ENCODE results near the gene AMN1. TPM values are rescaled to one million over a fixed set of nuclear protein-coding genes. Genes with fewer than 3 reads are reported as not detected.

The AMN1 gene
- total and polyA plus RNA-seq, 2 experiments from 2014 or later: 12.6 to 17.7 TPM

GRCh38 chr12:31772186-31772585, 43.4 kb upstream of the AMN1 start:
- Mint-ChIP-seq H3K27me3 (ENCODE audit: insufficient read depth, low read depth, poor library complexity) (peaks cover 6% of the 10 kb centered on the region), H3K4me3 (no peak overlapping the region), H3K36me3 (ENCODE audit: low read depth) (peaks cover 10% of the 10 kb centered on the region; the same call in 2 of the 3 replicates), H3K4me1 (peaks cover 3% of the 10 kb centered on the region; the same call in 2 of the 3 replicates), H3K27ac (no peak overlapping the region), H3K9me3 (peaks cover 27% of the 10 kb centered on the region)
- no peak overlapping the region for H2AFZ ChIP-seq
- no peaks in the 10 kb centered on the region for H4K20me1 ChIP-seq (replicated peaks; ENCODE audit: insufficient read depth)
- H3K4me3 ChIP-seq: no peak overlapping the region
- H3K9me2 ChIP-seq (ENCODE audit: insufficient read depth): no peaks in the 10 kb centered on the region
- DNase-seq (ENCODE audit: low spot score) (no peak), ATAC-seq (no peak)
- H3K4me2 ChIP-seq: no peak overlapping the region
- H3K27ac ChIP-seq (ENCODE audit: low read depth): no peak overlapping the region
- no peaks in the 10 kb centered on the region for H3K27me3 ChIP-seq (ENCODE audit: insufficient read depth)
- TF ChIP-seq CTCF (conservative IDR thresholded peaks at IDR 0.05; ENCODE audit: low read depth in 2 of 2): no peak
- TF ChIP-seq JUNB (IDR thresholded peaks at IDR 0.05; ENCODE audit: unreplicated experiment): no peak
- no peak for TF ChIP-seq ZNF114 (CRISPR knock-in tag; IDR thresholded peaks at IDR 0.05)
- TF ChIP-seq ETS1 (IDR thresholded peaks at IDR 0.05): no peak
- TF ChIP-seq NANOG (IDR thresholded peaks at IDR 0.05; ENCODE audit: borderline replicate concordance): no peak
- no peak for TF ChIP-seq STAT1 (IDR thresholded peaks at IDR 0.05; ENCODE audit: unreplicated experiment)
- no peak for TF ChIP-seq CREB1 (CRISPR knock-in tag; IDR thresholded peaks at IDR 0.05; ENCODE audit: low read depth)
- no peak for TF ChIP-seq ZNF331 (CRISPR knock-in tag; IDR thresholded peaks at IDR 0.05; ENCODE audit: low read depth)
- no peaks in the 10 kb centered on the region for H3F3A ChIP-seq (replicated peaks; ENCODE audit: low read depth)
- H3K36me3 ChIP-seq (ENCODE audit: insufficient read depth): no peaks in the 10 kb centered on the region
- no peaks in the 10 kb centered on the region for H3K79me2 ChIP-seq (replicated peaks; ENCODE audit: insufficient read depth)
- no peaks in the 10 kb centered on the region; the same call in 1 of the 2 replicates for H3K4me1 ChIP-seq (ENCODE audit: insufficient read depth)

- H3K27ac Mint-ChIP-seq: no peak overlapping the region
- H3K9me3 Mint-ChIP-seq: peaks cover 43% of the 10 kb centered on the region
- no peak overlapping the region for H2AFZ ChIP-seq
- H3K36me3 Mint-ChIP-seq (ENCODE audit: low read depth): peaks cover 15% of the 10 kb centered on the region; the same call in 2 of the 3 replicates
- no peaks in the 10 kb centered on the region for H3F3A ChIP-seq (replicated peaks; ENCODE audit: low read depth)
- peaks cover 3% of the 10 kb centered on the region; the same call in 2 of the 3 replicates for H3K4me1 Mint-ChIP-seq
- no peaks in the 10 kb centered on the region for H4K20me1 ChIP-seq (replicated peaks; ENCODE audit: insufficient read depth)
- H3K4me3 Mint-ChIP-seq: no peak overlapping the region
- no peak for DNase-seq (ENCODE audit: low spot score)
- ATAC-seq: no peak
- H3K4me2 ChIP-seq: no peak overlapping the region
- no peaks in the 10 kb centered on the region for H3K27me3 ChIP-seq (ENCODE audit: insufficient read depth)
- no peak overlapping the region for H3K4me3 ChIP-seq
- H3K4me1 ChIP-seq (ENCODE audit: insufficient read depth): no peaks in the 10 kb centered on the region; the same call in 1 of the 2 replicates
- no peak overlapping the region for H3K27ac ChIP-seq (ENCODE audit: low read depth)
- H3K9me2 ChIP-seq (ENCODE audit: insufficient read depth): no peaks in the 10 kb centered on the region
- H3K79me2 ChIP-seq (replicated peaks; ENCODE audit: insufficient read depth): no peaks in the 10 kb centered on the region
- no peak for TF ChIP-seq EZH2 (IDR thresholded peaks at IDR 0.05; ENCODE audit: low read depth, unreplicated experiment)
- peaks cover 7% of the 10 kb centered on the region for H3K27me3 Mint-ChIP-seq (ENCODE audit: insufficient read depth, low read depth, poor library complexity)
- no peaks in the 10 kb centered on the region for H3K36me3 ChIP-seq (ENCODE audit: insufficient read depth)
Observed at GRCh38 chr12:31768046-31768445, 39.2 kb upstream of the AMN1 start.
